Eye (tissue), 1 donor: ENCODE measurements around the gene DIRAS1.
"Not testable (repeated sequence)": the region's sequence is repeated elsewhere in the genome, so short reads cannot be mapped to it uniquely, and the experiment has no call there.

ENCODE experiments used
- DNase-seq: peaks from one replicate; pipeline ENCODE4 v3.0.0-alpha.2; 2015

DIRAS1 gene

DNA sequence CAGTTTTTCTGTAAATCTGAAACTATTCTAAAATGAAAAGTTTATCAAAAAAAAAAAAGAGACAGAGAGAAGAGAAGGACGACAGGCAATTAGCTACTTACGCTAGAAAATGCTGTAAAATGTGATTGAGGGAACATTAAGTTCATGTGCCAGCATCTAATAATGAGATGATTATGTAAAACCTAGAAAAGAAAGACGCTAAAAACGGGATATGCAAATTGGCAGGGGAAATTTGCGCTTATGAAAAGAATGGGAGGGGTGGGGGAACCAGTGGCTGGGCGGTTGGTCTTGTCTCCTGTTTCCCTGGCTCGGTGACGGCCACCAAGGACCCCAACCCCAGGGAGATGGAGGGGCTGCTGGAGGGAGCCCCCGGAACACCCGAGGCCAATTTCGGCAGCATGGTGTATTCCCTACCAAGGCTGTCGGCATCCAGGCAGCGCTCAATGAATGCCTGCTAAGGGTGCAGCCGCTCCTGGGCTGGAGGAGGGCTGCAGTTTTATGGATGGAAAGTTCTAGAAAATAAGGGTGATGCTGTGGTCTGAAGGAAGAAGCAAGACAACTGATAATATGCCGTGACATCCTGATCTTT lies 52.9 kb downstream of the DIRAS1 start:
- no peak for DNase-seq

DNA sequence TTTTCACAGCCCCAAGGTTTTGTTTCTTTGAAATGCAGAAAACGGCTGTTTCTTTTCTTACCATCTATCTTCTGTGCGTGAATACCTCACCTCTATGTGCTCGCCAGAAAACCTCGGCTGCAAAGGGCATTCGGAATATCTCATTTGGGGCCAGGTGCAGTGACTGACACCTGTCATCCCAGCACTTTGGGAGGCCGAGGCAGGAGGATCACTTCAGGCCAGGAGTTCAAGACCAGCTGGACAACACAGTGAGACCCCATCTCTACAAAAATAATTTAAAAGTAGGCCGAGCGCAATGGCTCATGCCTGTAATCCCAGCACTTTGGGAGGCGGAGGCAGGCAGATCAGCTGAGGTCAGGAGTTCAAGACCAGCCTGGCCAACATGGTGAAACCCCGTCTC lies 53.8 kb downstream of the DIRAS1 start:
- DNase-seq: not testable (repeated sequence)

DNA sequence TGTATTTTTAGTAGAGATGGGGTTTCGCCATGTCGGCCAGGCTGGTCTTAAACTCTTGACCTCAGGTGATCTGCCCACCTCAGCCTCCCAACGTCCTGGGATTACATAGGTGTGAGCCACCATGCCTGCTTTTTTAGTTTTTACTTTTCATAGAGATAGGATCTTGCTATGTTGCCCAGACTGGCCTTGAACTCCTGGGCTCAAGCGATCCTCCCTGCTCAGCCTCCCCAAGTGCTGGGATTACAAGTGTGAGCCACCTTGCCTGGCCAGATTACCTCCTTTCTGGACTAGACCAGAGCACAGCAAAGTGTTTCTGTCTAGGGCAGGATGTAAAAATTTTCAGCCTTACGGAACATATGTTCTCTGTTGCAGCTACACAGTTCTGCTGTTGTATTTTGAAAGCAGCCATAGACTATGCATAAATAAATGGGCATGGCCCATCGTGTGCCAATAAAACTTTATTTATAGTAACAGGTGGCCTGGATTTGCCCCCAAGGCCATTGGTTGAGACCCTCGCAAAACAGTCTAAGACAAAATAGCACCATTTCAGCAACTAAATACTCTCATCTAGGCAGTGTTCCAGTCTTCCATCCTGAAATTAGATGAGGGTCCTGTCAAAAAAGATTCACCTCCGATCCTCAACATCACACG lies 54.7 kb downstream of the DIRAS1 start:
- DNase-seq: no peak

DNA sequence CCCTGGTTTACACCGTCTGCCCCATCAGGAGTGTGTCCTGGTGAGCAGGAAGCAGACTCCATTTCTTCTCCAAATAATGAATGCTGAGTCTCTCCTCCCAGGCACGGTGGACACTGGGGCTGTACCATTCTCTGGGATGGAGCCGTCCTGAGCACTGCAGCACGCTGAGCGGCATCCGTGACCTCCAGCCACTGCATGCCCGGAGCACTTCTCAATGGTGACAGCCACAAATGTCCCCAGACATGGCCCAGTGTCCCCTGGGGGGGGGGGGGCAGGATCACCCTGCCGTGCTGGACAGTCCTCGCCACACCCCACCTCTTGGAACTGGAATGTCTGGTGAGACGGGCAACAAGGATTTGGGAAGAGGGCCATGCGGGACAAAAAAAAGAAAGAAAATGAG lies 56.1 kb downstream of the DIRAS1 start:
- DNase-seq: no peak
